ENCODE data around the gene VHLL.

Gene VHLL

GRCh38 chr1:156291226-156292061 is 7.7 kb downstream of the VHLL start:
- peak; percentile 92 for DNase-seq (ENCODE audit: low read depth, low spot score)

- no peak for DNase-seq (ENCODE audit: low read depth, low spot score)
Measured at GRCh38 chr1:156289857-156290256, 9.2 kb downstream of the VHLL start.

- no peak for DNase-seq (ENCODE audit: low read depth, low spot score)
Measured at GRCh38 chr1:156286061-156286460, 13.0 kb downstream of the VHLL start.

- no peak for DNase-seq (ENCODE audit: low read depth, low spot score)
Measured at GRCh38 chr1:156285437-156285836, 13.7 kb downstream of the VHLL start.

GRCh38 chr1:156284757-156285156 is 14.3 kb downstream of the VHLL start:
- DNase-seq (ENCODE audit: low read depth, low spot score), result no peak

- DNase-seq (ENCODE audit: low read depth, low spot score), result no peak
Measured at GRCh38 chr1:156284112-156284511, 15.0 kb downstream of the VHLL start, which contains the start of gene TMEM79. TSS of gene TMEM79 (plus strand) at chr1:156284325. CDS start at chr1:156285227, 902 bp downstream.

- DNase-seq (ENCODE audit: low read depth, low spot score), result no peak
Measured at GRCh38 chr1:156283521-156283920, 15.6 kb downstream of the VHLL start.

GRCh38 chr1:156282479-156283222 is 16.5 kb downstream of the VHLL start, which contains the start of gene SMG5:
TSS of gene SMG5 (minus strand) at chr1:156282825. CDS start at chr1:156282680, 145 bp downstream.
- DNase-seq (ENCODE audit: low read depth, low spot score), result peak; percentile 99

- DNase-seq (ENCODE audit: low read depth, low spot score), result peak; percentile 36
Measured at GRCh38 chr1:156281693-156282478, 17.2 kb downstream of the VHLL start.

GRCh38 chr1:156281281-156281680 is 17.8 kb downstream of the VHLL start:
- DNase-seq (ENCODE audit: low read depth, low spot score), result peak; percentile 52

GRCh38 chr1:156279837-156280236 is 19.3 kb downstream of the VHLL start:
- DNase-seq (ENCODE audit: low read depth, low spot score), result no peak

GRCh38 chr1:156276966-156277381 is 22.1 kb downstream of the VHLL start:
- no peak for DNase-seq (ENCODE audit: low read depth, low spot score)

- DNase-seq (ENCODE audit: low read depth, low spot score), result no peak
Measured at GRCh38 chr1:156276532-156276931, 22.6 kb downstream of the VHLL start.

GRCh38 chr1:156270314-156270713 is 28.8 kb downstream of the VHLL start:
- DNase-seq (ENCODE audit: low read depth, low spot score), result no peak

- peak; percentile 31 for DNase-seq (ENCODE audit: low read depth, low spot score)
Measured at GRCh38 chr1:156268336-156268735, 30.8 kb downstream of the VHLL start.

GRCh38 chr1:156266051-156266450 is 33.1 kb downstream of the VHLL start:
- DNase-seq (ENCODE audit: low read depth, low spot score), result no peak

- no peak for DNase-seq (ENCODE audit: low read depth, low spot score)
Measured at GRCh38 chr1:156263288-156263655, 35.8 kb downstream of the VHLL start.

GRCh38 chr1:156262461-156263287 is 36.4 kb downstream of the VHLL start:
- peak; percentile 93 for DNase-seq (ENCODE audit: low read depth, low spot score)

GRCh38 chr1:156260896-156261295 is 38.2 kb downstream of the VHLL start:
- peak; percentile 47 for DNase-seq (ENCODE audit: low read depth, low spot score)

- no peak for DNase-seq (ENCODE audit: low read depth, low spot score)
Measured at GRCh38 chr1:156259805-156260204, 39.3 kb downstream of the VHLL start.

- DNase-seq (ENCODE audit: low read depth, low spot score), result no peak
Measured at GRCh38 chr1:156258859-156259258, 40.2 kb downstream of the VHLL start.
